GM21423 (cell line): ENCODE data around the gene STAG3.
"Not testable (repeated sequence)": the region's sequence is repeated elsewhere in the genome, so short reads cannot be mapped to it uniquely, and the experiment has no call there.

Source experiments
- ATAC-seq: cut with Tn5 transposase; IDR thresholded peaks from one replicate; pipeline ENCODE4 v1.9.1; 2021; ENCODE audit warnings: mild to moderate bottlenecking, moderate library complexity; ENCODE audit not compliant: unreplicated experiment

Gene STAG3

GRCh38 chr7:100173806-100174495 is 3.8 kb upstream of the STAG3 start:
- no peak for ATAC-seq

GRCh38 chr7:100174582-100174981 is 3.1 kb upstream of the STAG3 start:
- ATAC-seq, result no peak

- ATAC-seq, result no peak
These were observed 2.3 kb upstream of the STAG3 start for GRCh38 chr7:100175296-100175935.

GRCh38 chr7:100176096-100177044 is 1.3 kb upstream of the STAG3 start:
- ATAC-seq, result no peak

GRCh38 chr7:100180084-100180483 is 2.4 kb downstream of the STAG3 start:
- ATAC-seq, result not testable (repeated sequence)

GRCh38 chr7:100182616-100183015 is 4.9 kb downstream of the STAG3 start:
- ATAC-seq, result not testable (repeated sequence)

GRCh38 chr7:100183090-100183489 is 5.4 kb downstream of the STAG3 start:
- ATAC-seq, result not testable (repeated sequence)

- no peak for ATAC-seq
These were observed 8.0 kb downstream of the STAG3 start for GRCh38 chr7:100185726-100186125.

GRCh38 chr7:100189061-100189460 is 11.3 kb downstream of the STAG3 start:
- ATAC-seq, result no peak

- no peak for ATAC-seq
These were observed 12.5 kb downstream of the STAG3 start for GRCh38 chr7:100190048-100190711.

GRCh38 chr7:100191775-100192174 is 14.1 kb downstream of the STAG3 start:
- no peak for ATAC-seq

- ATAC-seq, result not testable (repeated sequence)
These were observed 14.7 kb downstream of the STAG3 start for GRCh38 chr7:100192281-100192862.

GRCh38 chr7:100192969-100193368 is 15.3 kb downstream of the STAG3 start:
- ATAC-seq, result no peak

- no peak for ATAC-seq
These were observed 17.5 kb downstream of the STAG3 start for GRCh38 chr7:100195222-100195621.

GRCh38 chr7:100195901-100196322 is 18.2 kb downstream of the STAG3 start:
- not testable (repeated sequence) for ATAC-seq

GRCh38 chr7:100198266-100198665 is 20.5 kb downstream of the STAG3 start:
- no peak for ATAC-seq

- ATAC-seq, result no peak
These were observed 23.0 kb downstream of the STAG3 start for GRCh38 chr7:100200693-100201092.

GRCh38 chr7:100204454-100204853 is 26.7 kb downstream of the STAG3 start:
- ATAC-seq, result no peak

GRCh38 chr7:100208911-100209408 is 31.2 kb downstream of the STAG3 start:
- peak; percentile 62 for ATAC-seq

GRCh38 chr7:100209493-100209892 is 31.8 kb downstream of the STAG3 start:
- no peak for ATAC-seq
